Measurements from ENCODE around the gene SERTAD4.

- TF ChIP-seq CTCF (IDR thresholded peaks at IDR 0.05) (no peak), EP300 (IDR thresholded peaks at IDR 0.05) (no peak), POLR2A (IDR thresholded peaks at IDR 0.05) (no peak)
These were observed 58.6 kb downstream of the SERTAD4 start for GRCh38 chr1:210291081-210291764.
